Sciatic nerve (tissue), 2 donors: Measurements from ENCODE around the gene C2orf66. TPM values are rescaled to one million over a fixed set of nuclear protein-coding genes. Genes with fewer than 3 reads are reported as not detected.

Experiments
- ATAC-seq: fragments of 200-7000 bp; cut with Tn5 transposase; one replicate; pipeline ENCODE4 v1.9.1; 2020; ENCODE audit warnings: mild to moderate bottlenecking, moderate library complexity
- DNase-seq: peaks from one replicate; pipeline ENCODE4 v3.0.0-alpha.2; 2020; ENCODE audit warnings: low spot score
- intact Hi-C: fragments of 100-400 bp; cut with DNase I; formaldehyde crosslinking; loops from one replicate; pipeline ENCODE4 v1.14.2; 2022
- total RNA-seq: library from RNA; stranded (reverse); fragmentation: NEBNext Ultra II Directional; extraction: Animal tissue kit (Norgen Biotek cat#: 25700); gene quantifications from one replicate; pipeline ENCODE4 v1.2.1, GENCODE V29; 2021
- donor health status: DM: no; HTN: no; CAD: no.
- donor health status: DM: no; HTN: no; CAD: no.

The C2orf66 gene
- total RNA-seq, 1 donor from 2014 or later = 0.36 TPM

DNA sequence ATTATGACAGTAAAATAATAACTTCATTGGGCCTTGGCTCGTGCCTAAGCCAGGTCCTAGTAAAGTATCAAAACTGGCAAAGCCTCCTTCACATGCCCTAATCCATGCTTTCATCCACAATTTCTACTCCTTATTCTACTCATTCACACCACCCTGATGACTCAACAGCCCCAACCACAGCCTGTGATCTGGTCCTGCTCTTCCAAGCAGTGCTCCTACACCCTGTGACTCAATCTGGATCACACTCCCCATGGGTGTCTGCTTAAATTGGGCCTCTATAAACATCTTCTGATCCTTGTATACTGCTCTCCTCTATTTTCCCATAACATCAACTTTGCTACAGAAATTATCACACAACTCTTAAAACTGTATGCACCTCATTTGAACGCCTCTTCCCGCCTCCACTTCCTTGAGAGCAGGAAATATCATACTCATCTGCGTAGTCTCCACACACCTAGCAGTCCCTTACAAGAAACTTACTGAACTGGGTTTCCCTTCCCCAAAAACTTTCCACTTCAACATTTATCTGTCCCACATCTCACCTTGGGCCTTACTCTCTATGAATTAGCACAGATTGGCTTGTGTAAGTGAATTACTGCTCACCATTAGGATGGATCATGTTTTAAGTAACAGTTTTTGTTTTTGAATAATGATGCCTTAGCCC, 25.6 kb downstream of the C2orf66 start:
- intact Hi-C loops = no loop called here
- DNase-seq (no peak), ATAC-seq (no peak)

DNA sequence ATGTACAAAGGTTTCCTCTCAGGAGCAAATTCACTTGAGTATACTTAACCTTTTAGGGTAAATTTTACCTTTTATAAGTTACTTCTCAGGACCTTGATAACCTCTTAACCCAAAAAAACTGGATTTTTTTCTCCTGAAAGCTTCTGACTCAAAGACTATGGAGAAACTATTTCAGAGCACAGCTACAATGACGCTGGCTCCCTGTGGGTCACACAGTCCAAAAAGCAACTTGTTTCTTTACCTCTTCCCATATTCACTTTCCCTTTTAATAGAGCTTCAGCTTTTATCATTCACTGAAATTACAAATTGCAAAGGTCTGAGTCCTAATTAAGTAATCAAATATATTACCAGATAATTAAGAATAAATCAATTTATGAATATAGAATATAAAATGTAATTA, 42.1 kb downstream of the C2orf66 start:
- no peak for ATAC-seq
- DNase-seq = no peak
- intact Hi-C loops = no loop called here

GRCh38 chr2:196759378-196759706, 49.8 kb downstream of the C2orf66 start:
- peak; percentile 52 for ATAC-seq
- DNase-seq = no peak
- intact Hi-C loops = no loop called here

DNA sequence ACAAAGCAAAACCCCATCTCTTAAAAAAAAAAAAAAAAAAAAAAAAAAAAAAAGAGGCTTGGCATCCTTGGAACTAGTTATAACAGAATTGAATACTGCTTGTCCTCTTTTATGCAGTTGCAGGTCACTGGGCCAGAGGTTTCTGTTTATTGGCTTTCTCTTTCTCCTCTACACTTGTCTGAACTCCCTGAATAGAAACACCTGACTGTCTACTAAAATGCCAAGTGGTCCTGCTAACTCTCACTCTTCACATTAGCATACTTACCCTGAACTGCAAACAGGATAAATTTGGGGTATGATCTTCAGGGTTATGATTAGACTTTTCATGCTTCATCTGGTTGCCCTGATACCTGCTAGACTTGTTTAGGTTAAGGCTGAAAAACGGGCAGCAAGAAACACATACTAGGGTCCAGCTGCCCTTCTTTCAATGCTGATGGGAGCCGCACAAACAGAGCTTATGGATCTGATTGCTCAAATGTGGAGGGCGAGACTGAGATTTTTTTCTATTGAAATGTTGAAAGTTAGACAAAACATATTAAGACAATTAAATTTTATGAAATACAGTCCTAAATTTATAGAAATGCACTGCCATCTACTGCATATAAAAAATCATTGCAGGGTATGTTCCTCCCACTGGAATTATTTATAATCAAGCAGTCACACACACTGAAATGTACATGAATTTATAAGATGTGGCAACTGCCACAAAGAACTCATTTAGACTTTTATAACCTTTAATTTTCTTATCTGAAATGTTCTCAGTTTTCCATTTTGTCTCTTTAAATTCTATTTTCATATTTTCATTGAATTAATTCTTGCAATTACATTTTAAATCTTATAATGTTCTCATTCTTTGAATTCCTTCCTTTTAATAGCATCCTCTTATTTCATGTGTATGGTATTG, 50.4 kb downstream of the C2orf66 start:
- intact Hi-C loops = no loop called here
- peak; percentile 38 for ATAC-seq
- DNase-seq = no peak

Other genes with a start within 250 kb of the C2orf66 start
- gene HECW2, start 215.8 kb downstream of the C2orf66 start, total RNA-seq = 11.5 TPM
- 5.8 TPM for gene CCDC150, start 169.6 kb downstream of the C2orf66 start, total RNA-seq
- gene GTF3C3, start 9.7 kb downstream of the C2orf66 start, total RNA-seq = 44.1 TPM
- gene PGAP1, start 117.4 kb upstream of the C2orf66 start, total RNA-seq = 24.7 TPM